ENCODE measurements around the gene BBS9. TPM values are rescaled to one million over a fixed set of nuclear protein-coding genes. Genes with fewer than 3 reads are reported as not detected.

BBS9 gene
- total RNA-seq, 1 experiment from 2014 or later: 26.4 TPM

DNA sequence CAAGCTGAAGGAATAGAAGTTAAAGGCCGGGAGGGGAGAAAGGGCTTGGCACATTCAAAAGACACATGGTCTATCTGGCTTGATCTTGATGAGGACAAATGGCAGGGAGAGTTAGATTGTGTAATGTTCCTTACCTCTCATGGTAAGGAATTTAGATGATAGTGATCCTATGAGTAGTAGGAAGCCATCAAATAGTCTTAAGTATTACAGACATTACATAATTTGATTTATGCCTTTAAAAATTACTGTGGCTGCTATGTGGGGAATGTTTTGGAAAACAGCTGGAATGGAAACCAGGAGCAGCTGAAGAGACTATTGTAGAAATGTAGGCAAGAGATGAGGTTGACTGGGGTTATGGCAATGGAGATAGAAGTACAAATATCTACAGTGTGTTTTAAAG, 424.7 kb downstream of the BBS9 start:
- H2BK5ac ChIP-seq (ENCODE audit: insufficient read length, low read length): no peak overlapping the region
- no peaks in the 10 kb centered on the region for H3K27me3 ChIP-seq (ENCODE audit: insufficient read depth, low read length)
- no peak overlapping the region for H2BK12ac ChIP-seq (ENCODE audit: insufficient read length, low read depth, low read length)
- no peak overlapping the region for H3K27ac ChIP-seq (ENCODE audit: insufficient read length, low read depth, low read length)
- no peaks in the 10 kb centered on the region for H3K23me2 ChIP-seq (ENCODE audit: insufficient read length, low read depth, low read length, poor library complexity, severe bottlenecking)
- no peak overlapping the region for H2AFZ ChIP-seq (ENCODE audit: low read length)
- H4K20me1 ChIP-seq (ENCODE audit: control insufficient read depth, insufficient read depth, insufficient read length): no peaks in the 10 kb centered on the region
- no peak overlapping the region for H2BK15ac ChIP-seq (ENCODE audit: low read depth, low read length)
- no peaks in the 10 kb centered on the region for H3K79me2 ChIP-seq (ENCODE audit: insufficient read depth, low read length)
- no peak overlapping the region for H3K9ac ChIP-seq (ENCODE audit: extremely low read depth, insufficient read length, low read length)
- DNase-seq: no peak
- no peaks in the 10 kb centered on the region for H3K36me3 Mint-ChIP-seq (ENCODE audit: insufficient read depth in 1 of 3, low read depth in 3 of 3)
- TF ChIP-seq, protein P1, sequence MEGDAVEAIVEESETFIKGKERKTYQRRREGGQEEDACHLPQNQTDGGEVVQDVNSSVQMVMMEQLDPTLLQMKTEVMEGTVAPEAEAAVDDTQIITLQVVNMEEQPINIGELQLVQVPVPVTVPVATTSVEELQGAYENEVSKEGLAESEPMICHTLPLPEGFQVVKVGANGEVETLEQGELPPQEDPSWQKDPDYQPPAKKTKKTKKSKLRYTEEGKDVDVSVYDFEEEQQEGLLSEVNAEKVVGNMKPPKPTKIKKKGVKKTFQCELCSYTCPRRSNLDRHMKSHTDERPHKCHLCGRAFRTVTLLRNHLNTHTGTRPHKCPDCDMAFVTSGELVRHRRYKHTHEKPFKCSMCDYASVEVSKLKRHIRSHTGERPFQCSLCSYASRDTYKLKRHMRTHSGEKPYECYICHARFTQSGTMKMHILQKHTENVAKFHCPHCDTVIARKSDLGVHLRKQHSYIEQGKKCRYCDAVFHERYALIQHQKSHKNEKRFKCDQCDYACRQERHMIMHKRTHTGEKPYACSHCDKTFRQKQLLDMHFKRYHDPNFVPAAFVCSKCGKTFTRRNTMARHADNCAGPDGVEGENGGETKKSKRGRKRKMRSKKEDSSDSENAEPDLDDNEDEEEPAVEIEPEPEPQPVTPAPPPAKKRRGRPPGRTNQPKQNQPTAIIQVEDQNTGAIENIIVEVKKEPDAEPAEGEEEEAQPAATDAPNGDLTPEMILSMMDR (conservative IDR thresholded peaks at IDR 0.05): no peak
- no peak overlapping the region for H3K23ac ChIP-seq (ENCODE audit: insufficient read length, low read depth, low read length)
- no peak overlapping the region for H2AK5ac ChIP-seq (ENCODE audit: insufficient read length, low read length)
- no peak overlapping the region for H3K4ac ChIP-seq (ENCODE audit: low read depth, low read length)
- H3K27me3 Mint-ChIP-seq (ENCODE audit: low read depth): no peaks in the 10 kb centered on the region
- H4K8ac ChIP-seq (replicated peaks; ENCODE audit: insufficient read length, low read depth, low read length): no peak overlapping the region
- no peaks in the 10 kb centered on the region for H3K9me3 ChIP-seq (ENCODE audit: control insufficient read depth, low read depth, low read length)
- H3K14ac ChIP-seq (ENCODE audit: insufficient read depth, low read length): no peak overlapping the region
- no peak overlapping the region for H3T11ph ChIP-seq (ENCODE audit: low read length)
- no peak overlapping the region for H3K4me2 ChIP-seq (ENCODE audit: insufficient read depth, insufficient read length, low read length)
- H3K4me1 ChIP-seq (ENCODE audit: insufficient read depth, low read length): no peaks in the 10 kb centered on the region
- H3K27ac Mint-ChIP-seq: no peak overlapping the region
- H4K5ac ChIP-seq (ENCODE audit: insufficient read length, low read depth, low read length): no peak overlapping the region
- H4K91ac ChIP-seq (ENCODE audit: insufficient read length, low read depth, low read length): no peak overlapping the region
- H3K4me1 Mint-ChIP-seq: no peaks in the 10 kb centered on the region
- no peaks in the 10 kb centered on the region for H3K9me3 Mint-ChIP-seq
- H2BK20ac ChIP-seq (ENCODE audit: low read depth, low read length, poor library complexity, severe bottlenecking): no peak overlapping the region
- no peak overlapping the region for H3K56ac ChIP-seq (ENCODE audit: insufficient read length, low read depth, low read length)
- no peaks in the 10 kb centered on the region for H3K79me1 ChIP-seq (ENCODE audit: insufficient read depth, low read depth, low read length, poor library complexity, severe bottlenecking)
- no peak overlapping the region for H2BK120ac ChIP-seq (ENCODE audit: low read depth, low read length, poor library complexity, severe bottlenecking)
- no CpG with 5 or more reads among the region's 1 CpG for WGBS (ENCODE audit: extremely low coverage, insufficient read length, low lambda C conversion rate)
- H3K18ac ChIP-seq (ENCODE audit: insufficient read length, low read depth, low read length): no peak overlapping the region
- H3K4me3 Mint-ChIP-seq: no peak overlapping the region
